Loucy (cell line): ENCODE measurements around the gene FGF11.

Source experiments
- H2AFZ ChIP-seq: fragments of 200-600 bp; sonication (generic); 2 replicates; pipeline ENCODE4 v1.6.0; 2016; ENCODE audit warnings: antibody characterized with exemption, mild to moderate bottlenecking, low read length, moderate library complexity
- H3F3A ChIP-seq: fragments of 200-600 bp; 2 replicates; pipeline ENCODE4 v1.6.0; 2016; ENCODE audit warnings: antibody characterized with exemption, low read depth, mild to moderate bottlenecking
- H3K27me3 ChIP-seq: fragments of 200-600 bp; sonication (generic); 2 replicates; pipeline ENCODE4 v1.6.1; 2014; ENCODE audit warnings: low read length, mild to moderate bottlenecking; ENCODE audit not compliant: insufficient read depth, poor library complexity, severe bottlenecking
- H3K36me3 ChIP-seq: fragments of 200-600 bp; sonication (generic); 2 replicates; pipeline ENCODE4 v1.6.1; 2016; ENCODE audit warnings: low read length; ENCODE audit not compliant: insufficient read depth
- H3K4me1 ChIP-seq: fragments of 200-600 bp; sonication (generic); 2 replicates; pipeline ENCODE4 v1.5.1; 2014; ENCODE audit warnings: low read length, mild to moderate bottlenecking; ENCODE audit not compliant: insufficient read depth, poor library complexity, severe bottlenecking
- H3K4me2 ChIP-seq: fragments of 200-600 bp; sonication (generic); 2 replicates; pipeline ENCODE4 v1.6.0; 2014; ENCODE audit warnings: antibody characterized with exemption, low read length, low read depth, mild to moderate bottlenecking; ENCODE audit not compliant: poor library complexity, severe bottlenecking
- H3K4me3 ChIP-seq: fragments of 200-600 bp; sonication (generic); 2 replicates; pipeline ENCODE4 v1.5.1; 2014; ENCODE audit warnings: low read length, mild to moderate bottlenecking, mixed read lengths; ENCODE audit not compliant: poor library complexity, severe bottlenecking
- H3K79me2 ChIP-seq: fragments of 200-600 bp; sonication (generic); 2 replicates; pipeline ENCODE4 v1.6.1; 2014; ENCODE audit warnings: low read length; ENCODE audit not compliant: insufficient read depth
- H3K9ac ChIP-seq: fragments of 200-600 bp; sonication (generic); 2 replicates; pipeline ENCODE4 v1.6.0; 2014; ENCODE audit warnings: mild to moderate bottlenecking, low read depth, low read length, moderate library complexity; ENCODE audit not compliant: poor library complexity, severe bottlenecking
- H3K9me2 ChIP-seq: fragments of 200-600 bp; sonication (generic); replicated peaks from 2 replicates; pipeline ENCODE4 v1.6.1; 2016; ENCODE audit warnings: low read depth, low read length, mixed read lengths
- H3K9me3 ChIP-seq: fragments of 200-600 bp; sonication (generic); 2 replicates; pipeline ENCODE4 v1.6.1; 2014; ENCODE audit warnings: mild to moderate bottlenecking, antibody characterized with exemption, low read length, low read depth; ENCODE audit not compliant: insufficient read depth
- H4K20me1 ChIP-seq: fragments of 200-600 bp; sonication (generic); 2 replicates; pipeline ENCODE4 v1.6.0; 2014; ENCODE audit warnings: antibody characterized with exemption, low read length, mild to moderate bottlenecking; ENCODE audit not compliant: insufficient read depth, poor library complexity, severe bottlenecking
- EZH2phosphoT487 ChIP-seq: fragments of 200-600 bp; IDR thresholded peaks from 2 replicates; pipeline ENCODE4 v1.6.1; 2018; ENCODE audit warnings: antibody characterized with exemption, mild to moderate bottlenecking, moderate library complexity, borderline replicate concordance
- TF ChIP-seq, protein P1 (sequence below): fragments of 200-600 bp; sonication (generic); conservative IDR thresholded peaks from 2 replicates; pipeline ENCODE4 v1.5.1; 2014; ENCODE audit warnings: mild to moderate bottlenecking, antibody characterized with exemption, low read length

Gene FGF11

DNA sequence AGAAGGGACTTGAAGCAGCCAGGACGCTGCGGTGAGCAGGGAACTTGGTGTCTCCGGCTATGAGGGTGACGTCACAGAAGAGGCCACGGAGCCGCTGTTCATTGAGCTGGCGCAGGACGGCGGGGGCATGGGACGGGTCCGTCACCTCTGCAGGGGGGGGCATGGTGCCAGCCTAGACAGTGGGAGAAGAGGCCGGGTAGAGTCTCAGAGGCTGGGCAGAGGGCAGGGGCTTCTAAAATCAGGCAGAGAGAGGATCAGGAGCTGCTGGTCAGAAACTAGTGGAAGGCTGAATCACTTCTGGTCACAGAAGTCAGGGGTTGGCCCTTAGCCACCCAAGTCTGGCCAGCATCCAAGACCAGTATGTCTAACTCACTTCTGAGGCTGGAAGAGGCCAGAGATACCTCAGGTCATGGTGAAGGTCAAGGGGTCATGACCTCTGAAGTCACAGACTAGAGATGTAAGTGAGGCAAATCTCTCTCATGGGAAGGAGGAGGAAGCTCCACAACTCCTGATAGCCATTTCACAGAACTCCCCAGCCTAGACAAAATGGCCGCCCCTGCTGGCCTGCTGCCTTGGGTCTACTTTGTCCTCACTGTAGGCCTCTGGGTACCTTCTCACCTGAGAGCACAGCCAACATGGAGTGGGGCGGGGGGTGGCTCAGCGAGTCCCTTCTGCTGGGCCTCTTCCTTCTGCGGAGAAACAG, 27.5 kb downstream of the FGF11 start:
- H3K4me3 ChIP-seq: no peak overlapping the region
- no peaks in the 10 kb centered on the region for H3F3A ChIP-seq
- no peak overlapping the region for H3K9ac ChIP-seq
- no peaks in the 10 kb centered on the region for H3K9me2 ChIP-seq
- H3K79me2 ChIP-seq: peaks cover 13% of the 10 kb centered on the region; the same call in 1 of the 2 replicates
- peaks cover 3% of the 10 kb centered on the region for H4K20me1 ChIP-seq
- H3K36me3 ChIP-seq: peaks cover 13% of the 10 kb centered on the region; the same call in 1 of the 2 replicates
- no peaks in the 10 kb centered on the region for H3K9me3 ChIP-seq
- H3K27me3 ChIP-seq: no peaks in the 10 kb centered on the region
- H3K4me1 ChIP-seq: peaks cover 13% of the 10 kb centered on the region
- TF ChIP-seq, protein P1, sequence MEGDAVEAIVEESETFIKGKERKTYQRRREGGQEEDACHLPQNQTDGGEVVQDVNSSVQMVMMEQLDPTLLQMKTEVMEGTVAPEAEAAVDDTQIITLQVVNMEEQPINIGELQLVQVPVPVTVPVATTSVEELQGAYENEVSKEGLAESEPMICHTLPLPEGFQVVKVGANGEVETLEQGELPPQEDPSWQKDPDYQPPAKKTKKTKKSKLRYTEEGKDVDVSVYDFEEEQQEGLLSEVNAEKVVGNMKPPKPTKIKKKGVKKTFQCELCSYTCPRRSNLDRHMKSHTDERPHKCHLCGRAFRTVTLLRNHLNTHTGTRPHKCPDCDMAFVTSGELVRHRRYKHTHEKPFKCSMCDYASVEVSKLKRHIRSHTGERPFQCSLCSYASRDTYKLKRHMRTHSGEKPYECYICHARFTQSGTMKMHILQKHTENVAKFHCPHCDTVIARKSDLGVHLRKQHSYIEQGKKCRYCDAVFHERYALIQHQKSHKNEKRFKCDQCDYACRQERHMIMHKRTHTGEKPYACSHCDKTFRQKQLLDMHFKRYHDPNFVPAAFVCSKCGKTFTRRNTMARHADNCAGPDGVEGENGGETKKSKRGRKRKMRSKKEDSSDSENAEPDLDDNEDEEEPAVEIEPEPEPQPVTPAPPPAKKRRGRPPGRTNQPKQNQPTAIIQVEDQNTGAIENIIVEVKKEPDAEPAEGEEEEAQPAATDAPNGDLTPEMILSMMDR: no peak
- no peak for TF ChIP-seq EZH2phosphoT487
- no peak overlapping the region for H3K4me2 ChIP-seq
- H2AFZ ChIP-seq: no peak overlapping the region

DNA sequence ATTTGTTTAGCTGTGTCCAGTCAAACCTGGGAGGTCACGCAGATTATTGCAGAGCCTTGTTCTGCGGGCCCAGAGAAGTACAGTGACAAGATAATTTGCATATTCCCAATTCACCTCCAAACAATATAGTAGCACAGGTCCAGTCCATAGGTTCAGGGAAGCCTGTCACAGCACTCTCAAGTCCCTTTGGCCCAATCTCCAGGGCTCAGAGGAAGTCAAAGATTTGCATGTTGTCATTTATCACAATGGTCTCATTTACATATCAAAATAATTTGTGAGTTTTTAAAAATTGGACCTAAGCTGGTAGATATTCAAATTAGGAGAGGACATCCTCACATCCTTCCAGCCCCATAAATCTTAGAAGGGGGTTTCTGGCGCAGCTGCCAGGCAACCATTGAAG, 28.2 kb downstream of the FGF11 start:
- Histone ChIP-seq H3F3A (no peaks in the 10 kb centered on the region), H2AFZ (no peak overlapping the region), H3K4me1 (peaks cover 16% of the 10 kb centered on the region), H3K9ac (no peak overlapping the region), H3K79me2 (peaks cover 18% of the 10 kb centered on the region; the same call in 1 of the 2 replicates), H3K27me3 (no peaks in the 10 kb centered on the region), H3K4me3 (no peak overlapping the region), H3K36me3 (peaks cover 13% of the 10 kb centered on the region; the same call in 1 of the 2 replicates), H3K4me2 (no peak overlapping the region), H3K9me3 (no peaks in the 10 kb centered on the region), H4K20me1 (peaks cover 3% of the 10 kb centered on the region), H3K9me2 (no peaks in the 10 kb centered on the region)
- TF ChIP-seq, protein P1: no peak
- TF ChIP-seq EZH2phosphoT487: no peak

DNA sequence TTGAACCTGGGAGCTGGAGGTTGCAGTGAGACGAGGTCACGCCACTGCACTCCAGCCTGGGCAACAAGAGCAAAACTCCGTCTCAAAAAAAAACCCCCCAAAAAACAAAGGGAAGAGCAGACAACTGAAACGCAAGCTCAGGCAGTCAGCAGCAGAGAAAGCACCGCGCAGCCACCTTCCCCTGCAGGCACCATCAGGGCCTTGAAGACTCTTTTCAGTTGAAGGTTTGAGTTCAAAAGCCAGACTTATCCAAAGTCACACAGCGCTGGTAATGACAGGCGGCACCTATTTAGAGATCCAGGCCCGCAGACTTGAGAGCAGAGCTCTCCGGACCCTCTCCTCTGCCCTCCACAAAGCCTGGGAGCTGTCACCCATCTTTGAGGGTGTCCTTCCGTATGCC, 29.0 kb downstream of the FGF11 start:
- TF ChIP-seq, protein P1: no peak
- no peak overlapping the region for H3K9ac ChIP-seq

More for the DNA sequence above, 29.0 kb downstream of the FGF11 start:
- no peaks in the 10 kb centered on the region for H3K27me3 ChIP-seq
- peaks cover 16% of the 10 kb centered on the region for H3K4me1 ChIP-seq
- no peaks in the 10 kb centered on the region for H3K9me2 ChIP-seq
- H3K79me2 ChIP-seq: peaks cover 22% of the 10 kb centered on the region; the same call in 1 of the 2 replicates
- no peaks in the 10 kb centered on the region for H3F3A ChIP-seq
- no peaks in the 10 kb centered on the region for H3K9me3 ChIP-seq
- peaks cover 6% of the 10 kb centered on the region; the same call in 1 of the 2 replicates for H3K36me3 ChIP-seq
- no peak overlapping the region for H2AFZ ChIP-seq
- no peak overlapping the region for H3K4me2 ChIP-seq
- peaks cover 3% of the 10 kb centered on the region for H4K20me1 ChIP-seq
- no peak overlapping the region for H3K4me3 ChIP-seq
